ENCODE results near the gene USP27X.
A peak's percentile ranks its signal among the peaks of the same experiment; 100 is the strongest.

Gene USP27X

GRCh38 chrX:49915361-49916222 lies 36.3 kb downstream of the USP27X start:
- TF ChIP-seq POLR2A (IDR thresholded peaks at IDR 0.05; ENCODE audit: low read length) (no peak), GATA1 (IDR thresholded peaks at IDR 0.05; ENCODE audit: low read depth, low read length) (no peak)
- DNase-seq: peak; percentile 59 to 76

- DNase-seq: peak; percentile 36 to 58
- no peak for TF ChIP-seq POLR2A (IDR thresholded peaks at IDR 0.05; ENCODE audit: low read length)
- TF ChIP-seq GATA1 (IDR thresholded peaks at IDR 0.05; ENCODE audit: low read depth, low read length): no peak
Observed at GRCh38 chrX:49919617-49920016, 40.3 kb downstream of the USP27X start.

- DNase-seq: peak; percentile 69 to 84
- no peak for TF ChIP-seq GATA1 (IDR thresholded peaks at IDR 0.05; ENCODE audit: low read depth, low read length)
- no peak for TF ChIP-seq POLR2A (IDR thresholded peaks at IDR 0.05; ENCODE audit: low read length)
Observed at GRCh38 chrX:49921109-49921508, 41.8 kb downstream of the USP27X start.

DNA sequence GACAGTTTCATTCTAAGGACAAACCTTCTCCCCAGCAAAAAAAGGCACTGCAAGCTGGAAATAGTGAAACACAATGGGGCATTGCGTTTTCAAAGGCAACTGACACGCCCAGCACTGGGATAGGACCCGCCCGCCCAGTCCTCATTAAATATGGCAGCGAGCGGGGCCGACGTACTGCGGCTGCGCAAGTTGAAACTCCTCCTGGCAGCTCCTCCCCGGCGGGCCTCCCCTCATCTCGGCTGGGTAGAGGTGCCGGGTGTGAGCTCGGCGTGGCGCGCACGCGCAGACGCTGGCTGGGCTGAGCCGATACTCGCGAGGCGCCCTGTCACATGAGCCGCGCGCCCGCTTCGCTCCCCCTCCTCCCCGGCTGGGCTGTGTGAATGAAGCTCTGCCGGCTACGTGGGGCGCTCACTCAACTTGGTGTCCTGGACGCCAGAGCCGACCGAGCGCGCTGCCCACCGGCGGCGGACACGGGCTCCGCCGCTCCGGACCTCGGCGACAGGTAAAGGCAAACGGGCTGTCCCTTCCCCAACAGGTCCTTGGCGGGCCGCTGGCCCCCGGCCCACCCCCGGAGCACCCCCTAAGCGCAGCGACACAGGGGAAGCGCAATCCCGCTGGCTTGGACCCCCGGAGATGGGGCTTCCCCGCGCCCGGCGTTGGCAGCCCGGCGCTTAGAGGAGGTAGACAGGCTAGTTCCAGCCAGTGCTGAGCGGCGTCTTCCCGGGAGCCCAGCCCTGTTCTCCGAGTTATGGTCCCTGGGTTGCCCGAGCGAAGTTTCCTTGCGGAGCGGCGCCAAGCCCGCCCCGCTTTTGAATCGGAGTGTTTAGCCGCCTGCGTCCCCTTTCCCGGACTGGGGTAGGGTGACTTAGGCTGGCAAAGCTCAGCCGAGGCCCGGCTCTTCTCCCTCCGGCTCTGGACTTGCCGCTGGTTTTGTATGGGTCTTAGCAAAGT lies 43.3 kb downstream of the USP27X start, which contains the start of gene CLCN5:
Gene CLCN5 (plus strand): TSS at position 306 of the 951 bp plus-strand sequence. CDS start 2,703 bp downstream, outside the sequence.
- DNase-seq: peak; percentile 96 to 97
- no peak for TF ChIP-seq GATA1 (IDR thresholded peaks at IDR 0.05; ENCODE audit: low read depth, low read length)
- TF ChIP-seq POLR2A (IDR thresholded peaks at IDR 0.05; ENCODE audit: low read length): peak; percentile 65

GRCh38 chrX:49925176-49925575 lies 45.9 kb downstream of the USP27X start:
- no peak for TF ChIP-seq POLR2A (IDR thresholded peaks at IDR 0.05; ENCODE audit: low read length)
- TF ChIP-seq GATA1 (IDR thresholded peaks at IDR 0.05; ENCODE audit: low read depth, low read length): no peak
- DNase-seq: peak; percentile 38 to 54

DNA sequence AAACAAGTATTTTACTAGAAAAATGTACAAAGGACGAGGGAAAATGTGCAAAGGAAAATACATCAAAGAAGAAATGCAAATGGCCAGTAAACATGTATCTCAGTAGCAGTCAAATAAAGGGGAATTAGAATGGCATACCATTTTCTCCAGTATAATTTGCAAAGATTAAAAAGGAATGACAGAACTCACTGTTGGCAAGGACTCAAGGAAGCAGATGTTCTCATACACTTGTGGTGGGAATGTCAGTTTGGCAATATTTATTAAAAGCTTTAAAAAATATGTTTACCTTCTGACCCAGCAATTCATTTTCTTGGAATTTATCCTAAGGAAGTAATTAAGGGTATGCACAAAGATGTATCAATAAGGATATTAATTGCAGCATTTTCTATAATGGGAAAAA lies 50.8 kb downstream of the USP27X start:
- TF ChIP-seq POLR2A (IDR thresholded peaks at IDR 0.05; ENCODE audit: low read length) (no peak), GATA1 (IDR thresholded peaks at IDR 0.05; ENCODE audit: low read depth, low read length) (no peak)
- no peak for DNase-seq
